IMR-90 (cell line): ENCODE measurements around the gene KCNV2. TPM values are rescaled to one million over a fixed set of nuclear protein-coding genes. Genes with fewer than 3 reads are reported as not detected.

Experiments
- ATAC-seq: fragments of 200-7000 bp; cut with Tn5 transposase; 2 replicates; pipeline ENCODE4 v1.9.1; 2020; ENCODE audit warnings: low read depth, mild to moderate bottlenecking, moderate library complexity
- BruUV-seq: library from RNA; stranded (reverse); fragments of 400-500 nt; replicated peaks from 2 replicates; lab custom pipeline; 2021; lab: Mats Ljungman, UMichigan
- CTCF ChIA-PET: fragments of 300-600 bp; formaldehyde crosslinking; extraction: SDS; loops from one replicate; lab custom pipeline; 2021; ENCODE audit warnings: antibody characterized with exemption; lab: Yijun Ruan, JAX
- POLR2A ChIA-PET: fragments of 300-600 bp; sonication (Branson Sonifier 250); formaldehyde crosslinking; loops from one replicate; lab custom pipeline; 2022; ENCODE audit warnings: antibody characterized with exemption; ENCODE audit not compliant: unreplicated experiment; lab: Charles Lee
- DNase-seq: peaks from one replicate; pipeline ENCODE4 v3.0.0; 2013
- H2AFZ ChIP-seq: replicated peaks from 2 replicates; pipeline ENCODE3; 2013; ENCODE audit warnings: low read length, mild to moderate bottlenecking; ENCODE audit not compliant: poor library complexity
- H2AK5ac ChIP-seq: 2 replicates; pipeline ENCODE4 v1.6.1; 2013; ENCODE audit warnings: low read depth, low read length, inconsistent platforms
- H2AK9ac ChIP-seq: replicated peaks from 2 replicates; pipeline ENCODE3; 2013; ENCODE audit warnings: mild to moderate bottlenecking, low read depth, low read length, moderate library complexity; ENCODE audit not compliant: poor library complexity
- H2BK120ac ChIP-seq: 2 replicates; pipeline ENCODE4 v1.6.1; 2013; ENCODE audit warnings: low read depth, low read length, inconsistent platforms
- H2BK15ac ChIP-seq: 3 replicates; pipeline ENCODE4 v1.6.1; 2013; ENCODE audit warnings: low read depth, low read length, inconsistent platforms
- H2BK20ac ChIP-seq: 2 replicates; pipeline ENCODE4 v1.6.1; 2013; ENCODE audit warnings: low read depth, mild to moderate bottlenecking, inconsistent platforms, low read length, moderate library complexity
- H2BK5ac ChIP-seq: 2 replicates; pipeline ENCODE4 v1.6.1; 2013; ENCODE audit warnings: mild to moderate bottlenecking, low read depth, low read length, inconsistent platforms; ENCODE audit not compliant: poor library complexity, severe bottlenecking
- H3K14ac ChIP-seq: replicated peaks from 2 replicates; pipeline ENCODE4 v1.6.1; 2013; ENCODE audit warnings: low read depth, low read length, inconsistent platforms
- H3K18ac ChIP-seq: 2 replicates; pipeline ENCODE4 v1.6.1; 2013; ENCODE audit warnings: low read depth, low read length, control low read depth
- H3K23ac ChIP-seq: 2 replicates; pipeline ENCODE4 v1.6.1; 2013; ENCODE audit warnings: low read depth, low read length, inconsistent platforms
- H3K27ac ChIP-seq: 2 replicates; pipeline ENCODE4 v1.5.1; 2013; ENCODE audit warnings: mild to moderate bottlenecking, control low read depth, low read length; ENCODE audit not compliant: insufficient read depth
- H3K27me3 ChIP-seq: 2 replicates; pipeline ENCODE4 v1.6.1; 2013; ENCODE audit warnings: low read length; ENCODE audit not compliant: control insufficient read depth, insufficient read depth
- H3K36me3 ChIP-seq: 2 replicates; pipeline ENCODE4 v1.6.1; 2013; ENCODE audit warnings: low read length, mixed read lengths; ENCODE audit not compliant: control insufficient read depth, insufficient read depth
- H3K4ac ChIP-seq: 2 replicates; pipeline ENCODE4 v1.6.1; 2013; ENCODE audit warnings: low read depth, low read length, inconsistent platforms
- H3K4me1 ChIP-seq: 2 replicates; pipeline ENCODE4 v1.6.1; 2013; ENCODE audit warnings: low read length, mixed read lengths; ENCODE audit not compliant: control insufficient read depth, insufficient read depth
- H3K4me2 ChIP-seq: 2 replicates; pipeline ENCODE4 v1.6.1; 2013; ENCODE audit warnings: low read depth, mild to moderate bottlenecking, control low read depth, low read length, moderate library complexity
- H3K4me3 ChIP-seq: 2 replicates; pipeline ENCODE4 v1.5.1; 2013; ENCODE audit warnings: low read depth, mild to moderate bottlenecking, control low read depth, low read length, moderate library complexity; ENCODE audit not compliant: insufficient read depth
- H3K56ac ChIP-seq: 2 replicates; pipeline ENCODE4 v1.6.1; 2013; ENCODE audit warnings: low read length, inconsistent platforms; ENCODE audit not compliant: insufficient read depth; ENCODE audit errors: extremely low read depth
- H3K79me1 ChIP-seq, 2 experiments: 2 replicates each; pipeline ENCODE4 v1.6.1; 2013; ENCODE audit warnings: low read length in 2 of 2, inconsistent platforms in 1 of 2, low read depth in 1 of 2
- H3K9ac ChIP-seq: 2 replicates; pipeline ENCODE4 v1.6.1; 2013; ENCODE audit warnings: low read depth, low read length, control low read depth
- H3K9me1 ChIP-seq: 2 replicates; pipeline ENCODE4 v1.6.1; 2013; ENCODE audit warnings: low read length, inconsistent platforms; ENCODE audit not compliant: insufficient read depth
- H3K9me3 ChIP-seq: 2 replicates; pipeline ENCODE4 v1.6.1; 2013; ENCODE audit warnings: low read length; ENCODE audit not compliant: control insufficient read depth, insufficient read depth
- H4K20me1 ChIP-seq: 2 replicates; pipeline ENCODE4 v1.6.1; 2013; ENCODE audit warnings: low read length, inconsistent platforms; ENCODE audit not compliant: insufficient read depth
- H4K5ac ChIP-seq: 2 replicates; pipeline ENCODE4 v1.6.1; 2013; ENCODE audit warnings: mild to moderate bottlenecking, low read depth, low read length, control low read depth
- H4K8ac ChIP-seq, 2 experiments: 2 replicates each; pipeline ENCODE4 v1.6.1; 2013; ENCODE audit warnings: low read depth in 2 of 2, low read length in 2 of 2, control low read depth in 1 of 2, inconsistent platforms in 1 of 2
- H4K91ac ChIP-seq: 2 replicates; pipeline ENCODE4 v1.6.1; 2013; ENCODE audit warnings: low read depth, low read length, inconsistent platforms; ENCODE audit not compliant: insufficient read depth
- BHLHE40 ChIP-seq: fragments of 150-350 bp; IDR thresholded peaks from 2 replicates; pipeline ENCODE4 v1.6.1; 2016; ENCODE audit warnings: mild to moderate bottlenecking, low read depth, low read length
- CEBPB ChIP-seq: IDR thresholded peaks from 2 replicates; pipeline ENCODE4 v1.6.1; 2012; ENCODE audit warnings: low read depth, low read length, improper control_type of control experiment
- CHD1 ChIP-seq: IDR thresholded peaks from 2 replicates; pipeline ENCODE4 v1.6.1; 2012; ENCODE audit warnings: low read depth, low read length, improper control_type of control experiment
- CTCF ChIP-seq: conservative IDR thresholded peaks from 2 replicates; pipeline ENCODE4 v1.5.1; 2012; ENCODE audit warnings: mild to moderate bottlenecking, low read depth, low read length, improper control_type of control experiment
- ELK1 ChIP-seq: fragments of 150-350 bp; IDR thresholded peaks from 2 replicates; pipeline ENCODE4 v1.6.1; 2016; ENCODE audit warnings: low read depth, mild to moderate bottlenecking, low read length, moderate library complexity, borderline replicate concordance
- FOS ChIP-seq: fragments of 150-350 bp; IDR thresholded peaks from 2 replicates; pipeline ENCODE4 v1.6.1; 2016; ENCODE audit warnings: low read depth, low read length
- MAFK ChIP-seq: IDR thresholded peaks from 2 replicates; pipeline ENCODE4 v1.6.1; 2012; ENCODE audit warnings: low read depth, low read length, improper control_type of control experiment
- MAZ ChIP-seq: IDR thresholded peaks from 2 replicates; pipeline ENCODE4 v1.6.1; 2012; ENCODE audit warnings: low read depth, mild to moderate bottlenecking, low read length, improper control_type of control experiment, moderate library complexity, borderline replicate concordance
- MXI1 ChIP-seq: IDR thresholded peaks from 2 replicates; pipeline ENCODE4 v1.6.1; 2012; ENCODE audit warnings: low read depth, mild to moderate bottlenecking, low read length, moderate library complexity, borderline replicate concordance
- NFE2L2 ChIP-seq: fragments of 150-350 bp; IDR thresholded peaks from 2 replicates; pipeline ENCODE4 v1.6.1; 2016; ENCODE audit warnings: low read depth, mild to moderate bottlenecking, low read length
- POLR2A ChIP-seq: IDR thresholded peaks from 2 replicates; pipeline ENCODE4 v1.6.1; 2012; ENCODE audit warnings: mild to moderate bottlenecking, low read depth, low read length
- RAD21 ChIP-seq: IDR thresholded peaks from 2 replicates; pipeline ENCODE4 v1.6.1; 2012; ENCODE audit warnings: low read length, improper control_type of control experiment
- RCOR1 ChIP-seq: IDR thresholded peaks from 2 replicates; pipeline ENCODE4 v1.6.1; 2012; ENCODE audit warnings: mild to moderate bottlenecking, low read length, improper control_type of control experiment; ENCODE audit not compliant: insufficient replicate concordance
- RFX5 ChIP-seq: IDR thresholded peaks from 2 replicates; pipeline ENCODE4 v1.8.0; 2012; ENCODE audit warnings: low read depth, mild to moderate bottlenecking, low read length, moderate library complexity
- SMC3 ChIP-seq: fragments of 150-350 bp; IDR thresholded peaks from 2 replicates; pipeline ENCODE4 v1.6.1; 2016; ENCODE audit warnings: low read depth, mild to moderate bottlenecking, antibody characterized with exemption, low read length, moderate library complexity
- USF2 ChIP-seq: fragments of 150-350 bp; IDR thresholded peaks from 2 replicates; pipeline ENCODE4 v1.6.1; 2017; ENCODE audit warnings: mild to moderate bottlenecking, antibody characterized with exemption, low read length, low read depth
- WGBS, 2 experiments: methylation state at CpG; one replicate each; pipeline versions ENCODE4 v1.1.5 to v1.1.7; 2013; ENCODE audit warnings: missing lambda C conversion rate in 2 of 2; ENCODE audit not compliant: insufficient read length in 1 of 2; ENCODE audit errors: extremely low coverage in 2 of 2; 5-methylcytosine and 5-hydroxymethylcytosine counted together
- dilution Hi-C: fragments of 300-500 bp; cut with HindIII; formaldehyde crosslinking; loops from one replicate; pipeline ENCODE4 v1.14.3; 2018; ENCODE audit warnings: low sequenced_read_pairs; ENCODE audit not compliant: unreplicated experiment
- in situ Hi-C: fragments of 300-500 bp; cut with MboI; formaldehyde crosslinking; loops from 3 replicates; pipeline ENCODE4 v1.14.3; 2019; ENCODE audit warnings: low sequenced_read_pairs, inconsistent platforms, mixed read lengths
- intact Hi-C: fragments of 100-400 bp; cut with micrococcal nuclease; formaldehyde crosslinking; loops from 2 replicates; pipeline ENCODE4 v1.10.0; 2022
- polyA plus RNA-seq, 3 experiments: library from polyadenylated mRNA; depleted of rRNA; stranded (reverse); fragments of >200 nt; gene quantifications; 2 replicates each; pipeline ENCODE4 v1.2.3, GENCODE V29; 2012; ENCODE audit warnings: low replicate concordance in 1 of 3
- total RNA-seq: library from RNA; depleted of rRNA; stranded (reverse); fragments of >200 nt; gene quantifications from 2 replicates; pipeline ENCODE4 v1.2.3, GENCODE V29; 2012

The KCNV2 gene
- total and polyA plus RNA-seq, 2 of the 4 experiments (the other 2 are of a cell fraction): not detected

GRCh38 chr9:2761424-2761823, 44.1 kb downstream of the KCNV2 start:
- no peak overlapping the region for H2BK120ac ChIP-seq
- DNase-seq (no peak), ATAC-seq (no peak)
- no peak overlapping the region for H3K27ac ChIP-seq
- no peak overlapping the region for H3K56ac ChIP-seq
- BruUV-seq: no TSS peak
- no peak overlapping the region for H4K5ac ChIP-seq
- H3K9ac ChIP-seq: no peak overlapping the region
- CTCF ChIA-PET: interaction anchor here (0.8 to 1.4 kb wide), 4 partner anchors 10 to 34 kb away, joined by 3 read pairs; no protein-coding TSS in a partner anchor
- no peak overlapping the region for H2BK20ac ChIP-seq
- intact Hi-C loops: no loop called here
- in situ Hi-C loops: no loop called here
- H3K4me1 ChIP-seq: peaks cover 6% of the 10 kb centered on the region; the same call in 1 of the 2 replicates
- H3K18ac ChIP-seq: no peak overlapping the region
- H4K91ac ChIP-seq: no peak overlapping the region
- H4K20me1 ChIP-seq: no peaks in the 10 kb centered on the region
- H3K9me3 ChIP-seq: no peaks in the 10 kb centered on the region
- H2BK5ac ChIP-seq: no peak overlapping the region
- 90% methylated on average over 3 of the region's 4 CpGs; no CpG with 5 or more reads in 1 of the 2 experiments for WGBS, 2 experiments
- no peak overlapping the region for H4K8ac ChIP-seq
- H2AFZ ChIP-seq: no peak overlapping the region
- H2AK5ac ChIP-seq: no peak overlapping the region
- H3K4me3 ChIP-seq: no peak overlapping the region
- H3K4ac ChIP-seq: no peak overlapping the region
- H3K4me2 ChIP-seq: no peak overlapping the region
- dilution Hi-C loops: no loop called here
- peaks cover 1% of the 10 kb centered on the region for H3K36me3 ChIP-seq
- POLR2A ChIA-PET: no interaction called here
- H3K23ac ChIP-seq: no peak overlapping the region
- no peak overlapping the region for H2AK9ac ChIP-seq
- TF ChIP-seq MXI1: no peak
- no peak for TF ChIP-seq CHD1
- TF ChIP-seq NFE2L2: no peak
- no peak for TF ChIP-seq RFX5
- TF ChIP-seq CEBPB: no peak
- no peak for TF ChIP-seq USF2
- TF ChIP-seq BHLHE40: no peak
- TF ChIP-seq RAD21: no peak
- TF ChIP-seq SMC3: no peak
- TF ChIP-seq FOS: no peak
- no peak for TF ChIP-seq ELK1
- no peak for TF ChIP-seq CTCF
- TF ChIP-seq POLR2A: no peak
- no peak for TF ChIP-seq MAFK
- no peak for TF ChIP-seq MAZ
- no peak for TF ChIP-seq RCOR1
- peaks cover 3% of the 10 kb centered on the region; the same call in 1 of the 2 replicates for H3K9me1 ChIP-seq
- no peaks in the 10 kb centered on the region for H3K27me3 ChIP-seq
- H3K14ac ChIP-seq: no peak overlapping the region
- peaks cover 6 to 7% of the 10 kb centered on the region in 2 experiments; a peak in 3 of 4 replicates for H3K79me1 ChIP-seq
- H2BK15ac ChIP-seq: no peak overlapping the region
